ENCODE results near the gene MTHFD1L. TPM values are rescaled to one million over a fixed set of nuclear protein-coding genes. Genes with fewer than 3 reads are reported as not detected.

Gene MTHFD1L
- total RNA-seq, 4 donors from 2014 or later, result 2.5 to 7.1 (median 4.2) TPM

GRCh38 chr6:151023342-151023741, 157.8 kb downstream of the MTHFD1L start:
- H3K4me1 ChIP-seq, result peaks cover 0 to 19% (median 6%) of the 10 kb centered on the region in 4 donors
- no peak for TF ChIP-seq POLR2A (IDR thresholded peaks at IDR 0.05; ENCODE audit: low read depth)
- no peak for TF ChIP-seq POLR2AphosphoS5 (IDR thresholded peaks at IDR 0.05)
- no peak for TF ChIP-seq EP300 (IDR thresholded peaks at IDR 0.05)
- TF ChIP-seq CTCF (IDR thresholded peaks at IDR 0.05), result no peak
- H3K4me3 ChIP-seq, result no peak overlapping the region
- no peak overlapping the region for H3K27ac ChIP-seq (replicated peaks in 1 of 4)
- H3K36me3 ChIP-seq, result no peaks in the 10 kb centered on the region
- no peaks in the 10 kb centered on the region for H3K27me3 ChIP-seq
- 93% methylated on average over 5 of the region's 5 CpGs for WGBS
- H3K9me3 ChIP-seq, result no peaks in the 10 kb centered on the region
- intact Hi-C loops (cut with DNase I), result no loop called here
- DNase-seq (ENCODE audit: extremely low spot score), result no peak

- WGBS, result 97% methylated on average over 7 of the region's 7 CpGs
- no peak overlapping the region for H3K4me3 ChIP-seq
- H3K27ac ChIP-seq (replicated peaks in 1 of 4), result no peak overlapping the region
- no peak for DNase-seq (ENCODE audit: extremely low spot score)
- peaks cover 0 to 12% (median 4%) of the 10 kb centered on the region in 4 donors for H3K4me1 ChIP-seq
- no peaks in the 10 kb centered on the region for H3K36me3 ChIP-seq
- intact Hi-C loops (cut with DNase I), result no loop called here
- no peaks in the 10 kb centered on the region for H3K27me3 ChIP-seq
- H3K9me3 ChIP-seq, result no peaks in the 10 kb centered on the region
- no peak for TF ChIP-seq EP300 (IDR thresholded peaks at IDR 0.05)
- no peak for TF ChIP-seq POLR2A (IDR thresholded peaks at IDR 0.05; ENCODE audit: low read depth)
- TF ChIP-seq CTCF (IDR thresholded peaks at IDR 0.05), result no peak
- TF ChIP-seq POLR2AphosphoS5 (IDR thresholded peaks at IDR 0.05), result no peak
Observed at GRCh38 chr6:151024597-151024996, 159.1 kb downstream of the MTHFD1L start.

- Histone ChIP-seq H3K4me1 (peaks cover 0 to 12% (median 3%) of the 10 kb centered on the region in 4 donors), H3K27me3 (no peaks in the 10 kb centered on the region), H3K27ac (replicated peaks in 1 of 4) (no peak overlapping the region), H3K9me3 (no peaks in the 10 kb centered on the region), H3K36me3 (no peaks in the 10 kb centered on the region), H3K4me3 (no peak overlapping the region)
- intact Hi-C loops (cut with DNase I), result no loop called here
- DNase-seq (ENCODE audit: extremely low spot score), result no peak
- no peak for TF ChIP-seq POLR2A (IDR thresholded peaks at IDR 0.05; ENCODE audit: low read depth)
- no peak for TF ChIP-seq EP300 (IDR thresholded peaks at IDR 0.05)
- no peak for TF ChIP-seq CTCF (IDR thresholded peaks at IDR 0.05)
- no peak for TF ChIP-seq POLR2AphosphoS5 (IDR thresholded peaks at IDR 0.05)
- WGBS, result 91% methylated on average over 16 of the region's 16 CpGs
Observed at GRCh38 chr6:151025076-151025475, 159.6 kb downstream of the MTHFD1L start.

- intact Hi-C loops (cut with DNase I), result no loop called here
- Histone ChIP-seq H3K27me3 (no peaks in the 10 kb centered on the region), H3K4me1 (peaks cover 0 to 12% (median 3%) of the 10 kb centered on the region in 4 donors), H3K36me3 (no peaks in the 10 kb centered on the region), H3K9me3 (no peaks in the 10 kb centered on the region), H3K27ac (replicated peaks in 1 of 4) (no peak overlapping the region), H3K4me3 (no peak overlapping the region)
- DNase-seq (ENCODE audit: extremely low spot score), result no peak
- TF ChIP-seq CTCF (IDR thresholded peaks at IDR 0.05), result no peak
- TF ChIP-seq EP300 (IDR thresholded peaks at IDR 0.05), result no peak
- no peak for TF ChIP-seq POLR2A (IDR thresholded peaks at IDR 0.05; ENCODE audit: low read depth)
- TF ChIP-seq POLR2AphosphoS5 (IDR thresholded peaks at IDR 0.05), result no peak
- 91% methylated on average over 4 of the region's 4 CpGs for WGBS
Observed at GRCh38 chr6:151026041-151026663, 160.7 kb downstream of the MTHFD1L start.

GRCh38 chr6:151027295-151027747, 161.8 kb downstream of the MTHFD1L start:
- WGBS, result 71% methylated on average over 1 of the region's 1 CpG
- intact Hi-C loops (cut with DNase I), result no loop called here
- no peak for DNase-seq (ENCODE audit: extremely low spot score)
- Histone ChIP-seq H3K4me3 (no peak overlapping the region), H3K36me3 (no peaks in the 10 kb centered on the region), H3K4me1 (peaks cover 0 to 3% (median under 1%) of the 10 kb centered on the region in 4 donors), H3K27ac (replicated peaks in 1 of 4) (no peak overlapping the region), H3K9me3 (no peaks in the 10 kb centered on the region), H3K27me3 (no peaks in the 10 kb centered on the region)
- no peak for TF ChIP-seq POLR2AphosphoS5 (IDR thresholded peaks at IDR 0.05)
